ENCODE data around the gene RGP1.

DNA sequence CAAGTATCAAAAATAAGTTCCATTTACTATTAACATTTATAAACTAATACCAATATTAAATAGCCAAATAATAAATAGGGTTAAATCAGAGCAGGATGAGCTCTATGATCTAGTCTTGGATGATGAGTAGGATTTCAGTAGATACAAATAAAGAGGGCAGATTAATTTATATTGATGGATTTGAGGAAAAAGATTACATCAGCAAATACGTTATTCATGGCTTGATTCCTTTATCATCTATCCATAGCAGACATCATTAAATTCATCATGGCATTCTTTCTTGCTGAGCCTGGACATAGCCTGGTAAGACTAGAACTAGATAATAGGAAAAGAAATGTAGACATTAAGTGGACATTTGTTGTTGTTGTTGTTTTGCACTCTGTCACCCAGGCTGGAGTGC, 18.4 kb downstream of the RGP1 start:
- TF ChIP-seq, protein P1, sequence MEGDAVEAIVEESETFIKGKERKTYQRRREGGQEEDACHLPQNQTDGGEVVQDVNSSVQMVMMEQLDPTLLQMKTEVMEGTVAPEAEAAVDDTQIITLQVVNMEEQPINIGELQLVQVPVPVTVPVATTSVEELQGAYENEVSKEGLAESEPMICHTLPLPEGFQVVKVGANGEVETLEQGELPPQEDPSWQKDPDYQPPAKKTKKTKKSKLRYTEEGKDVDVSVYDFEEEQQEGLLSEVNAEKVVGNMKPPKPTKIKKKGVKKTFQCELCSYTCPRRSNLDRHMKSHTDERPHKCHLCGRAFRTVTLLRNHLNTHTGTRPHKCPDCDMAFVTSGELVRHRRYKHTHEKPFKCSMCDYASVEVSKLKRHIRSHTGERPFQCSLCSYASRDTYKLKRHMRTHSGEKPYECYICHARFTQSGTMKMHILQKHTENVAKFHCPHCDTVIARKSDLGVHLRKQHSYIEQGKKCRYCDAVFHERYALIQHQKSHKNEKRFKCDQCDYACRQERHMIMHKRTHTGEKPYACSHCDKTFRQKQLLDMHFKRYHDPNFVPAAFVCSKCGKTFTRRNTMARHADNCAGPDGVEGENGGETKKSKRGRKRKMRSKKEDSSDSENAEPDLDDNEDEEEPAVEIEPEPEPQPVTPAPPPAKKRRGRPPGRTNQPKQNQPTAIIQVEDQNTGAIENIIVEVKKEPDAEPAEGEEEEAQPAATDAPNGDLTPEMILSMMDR (IDR thresholded peaks at IDR 0.05) = no peak
- TF ChIP-seq, protein P2, sequence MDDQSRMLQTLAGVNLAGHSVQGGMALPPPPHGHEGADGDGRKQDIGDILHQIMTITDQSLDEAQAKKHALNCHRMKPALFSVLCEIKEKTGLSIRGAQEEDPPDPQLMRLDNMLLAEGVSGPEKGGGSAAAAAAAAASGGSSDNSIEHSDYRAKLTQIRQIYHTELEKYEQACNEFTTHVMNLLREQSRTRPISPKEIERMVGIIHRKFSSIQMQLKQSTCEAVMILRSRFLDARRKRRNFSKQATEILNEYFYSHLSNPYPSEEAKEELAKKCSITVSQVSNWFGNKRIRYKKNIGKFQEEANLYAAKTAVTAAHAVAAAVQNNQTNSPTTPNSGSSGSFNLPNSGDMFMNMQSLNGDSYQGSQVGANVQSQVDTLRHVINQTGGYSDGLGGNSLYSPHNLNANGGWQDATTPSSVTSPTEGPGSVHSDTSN (IDR thresholded peaks at IDR 0.05) = no peak
- TF ChIP-seq TCF12 (IDR thresholded peaks at IDR 0.05) (no peak), EZH2phosphoT487 (IDR thresholded peaks at IDR 0.05; ENCODE audit: borderline replicate concordance, low read depth) (no peak), FOXM1 (IDR thresholded peaks at IDR 0.05; ENCODE audit: low read depth) (no peak), EP300 (IDR thresholded peaks at IDR 0.05; ENCODE audit: borderline replicate concordance in 1 of 2, low read depth in 1 of 2, low read length in 1 of 2) (no peak)
- TF ChIP-seq, protein P3, sequence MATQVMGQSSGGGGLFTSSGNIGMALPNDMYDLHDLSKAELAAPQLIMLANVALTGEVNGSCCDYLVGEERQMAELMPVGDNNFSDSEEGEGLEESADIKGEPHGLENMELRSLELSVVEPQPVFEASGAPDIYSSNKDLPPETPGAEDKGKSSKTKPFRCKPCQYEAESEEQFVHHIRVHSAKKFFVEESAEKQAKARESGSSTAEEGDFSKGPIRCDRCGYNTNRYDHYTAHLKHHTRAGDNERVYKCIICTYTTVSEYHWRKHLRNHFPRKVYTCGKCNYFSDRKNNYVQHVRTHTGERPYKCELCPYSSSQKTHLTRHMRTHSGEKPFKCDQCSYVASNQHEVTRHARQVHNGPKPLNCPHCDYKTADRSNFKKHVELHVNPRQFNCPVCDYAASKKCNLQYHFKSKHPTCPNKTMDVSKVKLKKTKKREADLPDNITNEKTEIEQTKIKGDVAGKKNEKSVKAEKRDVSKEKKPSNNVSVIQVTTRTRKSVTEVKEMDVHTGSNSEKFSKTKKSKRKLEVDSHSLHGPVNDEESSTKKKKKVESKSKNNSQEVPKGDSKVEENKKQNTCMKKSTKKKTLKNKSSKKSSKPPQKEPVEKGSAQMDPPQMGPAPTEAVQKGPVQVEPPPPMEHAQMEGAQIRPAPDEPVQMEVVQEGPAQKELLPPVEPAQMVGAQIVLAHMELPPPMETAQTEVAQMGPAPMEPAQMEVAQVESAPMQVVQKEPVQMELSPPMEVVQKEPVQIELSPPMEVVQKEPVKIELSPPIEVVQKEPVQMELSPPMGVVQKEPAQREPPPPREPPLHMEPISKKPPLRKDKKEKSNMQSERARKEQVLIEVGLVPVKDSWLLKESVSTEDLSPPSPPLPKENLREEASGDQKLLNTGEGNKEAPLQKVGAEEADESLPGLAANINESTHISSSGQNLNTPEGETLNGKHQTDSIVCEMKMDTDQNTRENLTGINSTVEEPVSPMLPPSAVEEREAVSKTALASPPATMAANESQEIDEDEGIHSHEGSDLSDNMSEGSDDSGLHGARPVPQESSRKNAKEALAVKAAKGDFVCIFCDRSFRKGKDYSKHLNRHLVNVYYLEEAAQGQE (IDR thresholded peaks at IDR 0.05; ENCODE audit: low read depth, low read length) = no peak
